SK-N-MC (cell line): ENCODE results near the gene INF2.

ENCODE experiments used
- EZH2 ChIP-seq: fragments of 200-600 bp; sonication (generic); IDR thresholded peaks from one replicate; pipeline ENCODE4 v1.6.1; 2017; ENCODE audit warnings: antibody characterized with exemption
- POLR2AphosphoS5 ChIP-seq: IDR thresholded peaks from 2 replicates; pipeline ENCODE4 v1.6.1; 2012; ENCODE audit warnings: mild to moderate bottlenecking, low read depth, low read length, borderline replicate concordance

DNA sequence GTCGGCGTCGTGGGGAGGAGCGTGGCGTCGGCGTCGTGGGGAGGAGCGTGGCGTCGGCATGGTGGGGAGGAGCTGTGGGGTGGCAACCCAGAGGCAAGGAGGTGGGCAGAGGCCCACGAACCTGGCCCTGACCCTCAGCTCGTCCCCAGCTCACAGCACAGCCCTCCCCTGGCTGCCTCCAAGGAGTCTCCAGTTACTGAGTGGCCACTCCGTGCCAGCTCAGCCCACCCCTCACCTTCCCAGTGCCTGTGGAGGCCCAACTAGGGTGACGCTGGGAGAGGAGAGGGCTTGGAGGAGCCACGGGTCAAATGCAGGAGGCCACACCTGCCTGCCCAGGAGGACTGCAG is 40.4 kb downstream of the INF2 start:
- no peak for TF ChIP-seq EZH2
- no peak for TF ChIP-seq POLR2AphosphoS5
